Smooth muscle cell of the coronary artery (primary cell): Measurements from ENCODE around the gene PPP1R13L. TPM values are rescaled to one million over a fixed set of nuclear protein-coding genes. Genes with fewer than 3 reads are reported as not detected.

ENCODE experiments used
- total RNA-seq: library from RNA; depleted of rRNA; stranded (reverse); fragments of >200 nt; gene quantifications from 2 replicates; pipeline ENCODE4 v1.2.3, GENCODE V29; 2014; ENCODE audit warnings: low replicate concordance

The PPP1R13L gene, protein sequence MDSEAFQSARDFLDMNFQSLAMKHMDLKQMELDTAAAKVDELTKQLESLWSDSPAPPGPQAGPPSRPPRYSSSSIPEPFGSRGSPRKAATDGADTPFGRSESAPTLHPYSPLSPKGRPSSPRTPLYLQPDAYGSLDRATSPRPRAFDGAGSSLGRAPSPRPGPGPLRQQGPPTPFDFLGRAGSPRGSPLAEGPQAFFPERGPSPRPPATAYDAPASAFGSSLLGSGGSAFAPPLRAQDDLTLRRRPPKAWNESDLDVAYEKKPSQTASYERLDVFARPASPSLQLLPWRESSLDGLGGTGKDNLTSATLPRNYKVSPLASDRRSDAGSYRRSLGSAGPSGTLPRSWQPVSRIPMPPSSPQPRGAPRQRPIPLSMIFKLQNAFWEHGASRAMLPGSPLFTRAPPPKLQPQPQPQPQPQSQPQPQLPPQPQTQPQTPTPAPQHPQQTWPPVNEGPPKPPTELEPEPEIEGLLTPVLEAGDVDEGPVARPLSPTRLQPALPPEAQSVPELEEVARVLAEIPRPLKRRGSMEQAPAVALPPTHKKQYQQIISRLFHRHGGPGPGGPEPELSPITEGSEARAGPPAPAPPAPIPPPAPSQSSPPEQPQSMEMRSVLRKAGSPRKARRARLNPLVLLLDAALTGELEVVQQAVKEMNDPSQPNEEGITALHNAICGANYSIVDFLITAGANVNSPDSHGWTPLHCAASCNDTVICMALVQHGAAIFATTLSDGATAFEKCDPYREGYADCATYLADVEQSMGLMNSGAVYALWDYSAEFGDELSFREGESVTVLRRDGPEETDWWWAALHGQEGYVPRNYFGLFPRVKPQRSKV
- total RNA-seq, result 2.3 and 9.7 TPM in 2 replicates

DNA sequence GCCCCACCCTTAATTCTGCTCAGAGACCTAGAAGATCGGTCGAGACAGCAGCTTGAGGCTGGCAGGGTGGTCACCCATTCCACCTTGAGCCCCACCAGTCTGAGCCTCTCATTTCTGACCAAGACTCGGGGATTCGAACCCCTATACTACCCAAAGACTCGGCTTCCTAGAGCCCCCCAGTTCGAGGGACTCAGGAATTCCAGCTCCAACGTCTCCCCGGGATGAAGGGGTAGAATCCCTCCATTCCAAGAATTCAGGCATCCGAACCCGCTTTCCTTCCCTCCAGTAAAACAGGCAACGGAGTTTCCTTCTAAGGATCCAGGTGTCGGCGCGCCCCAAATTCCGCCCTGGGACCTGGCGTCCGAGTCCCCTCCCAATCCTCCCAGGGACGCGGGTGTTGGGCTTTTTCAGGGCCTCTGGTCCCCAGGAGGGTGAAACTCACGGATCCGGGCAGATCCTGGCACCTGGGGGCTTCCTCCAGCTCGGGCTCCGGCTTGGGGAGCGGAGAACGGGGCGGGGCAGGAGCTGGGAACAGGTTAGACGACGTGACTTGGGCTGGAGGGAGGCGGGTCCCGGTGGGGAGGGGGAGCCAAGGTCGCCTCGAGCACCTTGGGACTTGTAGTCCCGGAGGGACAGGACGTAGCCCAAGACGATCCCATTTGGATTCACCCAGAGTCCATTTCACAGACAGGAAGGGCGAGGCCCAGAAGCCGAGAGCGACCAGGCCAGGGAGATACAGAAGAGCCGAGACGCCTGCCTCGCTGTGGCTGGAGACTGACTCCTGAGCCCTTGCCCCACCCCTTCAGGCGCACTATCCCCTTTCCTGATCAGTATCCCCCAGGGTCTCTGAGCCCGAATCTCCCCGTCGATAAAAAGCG is at the start of gene PPP1R13L:
Gene PPP1R13L, minus strand, starts transcription at position 513 of the 878 bp plus-strand sequence. CDS start 6,751 bp downstream, outside the sequence.

DNA sequence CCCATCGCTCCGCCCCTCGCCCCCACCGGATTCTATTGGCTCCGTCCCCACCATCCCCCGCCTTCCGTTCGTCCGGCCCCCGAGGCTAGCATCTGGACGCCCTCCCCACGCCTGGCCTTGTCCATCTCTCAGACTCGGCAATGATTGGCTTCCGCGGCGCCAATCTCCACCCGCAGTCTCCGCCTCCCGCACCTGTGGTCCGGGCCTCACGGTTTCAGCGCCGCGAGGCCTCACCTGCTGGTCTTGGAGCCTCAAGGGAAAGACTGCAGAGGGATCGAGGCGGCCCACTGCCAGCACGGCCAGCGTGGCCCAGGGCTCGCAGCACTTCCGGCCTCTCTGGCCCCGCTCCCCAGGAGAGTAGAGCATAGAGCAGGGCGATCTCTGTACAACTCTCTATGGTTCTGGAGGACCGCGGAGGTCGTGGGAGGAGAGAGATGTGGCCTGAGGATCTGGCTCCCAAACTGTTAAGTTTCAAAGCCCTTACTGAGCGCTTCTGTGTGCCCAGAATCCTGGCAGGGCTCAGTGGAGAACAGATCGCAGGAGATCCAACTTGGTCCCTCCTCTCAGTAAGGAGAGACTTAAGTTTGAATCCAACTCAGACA is 18.8 kb upstream of the PPP1R13L start, which contains the start of gene ERCC1:
Gene ERCC1, minus strand, starts transcription at position 329 of the 602 bp plus-strand sequence. CDS start 543 bp downstream, outside the sequence.

GRCh38 chr19:45406226-45407090 is 1.6 kb upstream of the PPP1R13L start, which contains the start of gene POLR1G:
POLR1G (plus strand) TSS chr19:45406644; CDS start chr19:45406697, 53 bp downstream.

GRCh38 chr19:45370410-45371204 is 34.3 kb downstream of the PPP1R13L start, which contains the start of gene ERCC2:
ERCC2 (minus strand) TSS chr19:45370573; CDS start chr19:45370540, 33 bp downstream.

DNA sequence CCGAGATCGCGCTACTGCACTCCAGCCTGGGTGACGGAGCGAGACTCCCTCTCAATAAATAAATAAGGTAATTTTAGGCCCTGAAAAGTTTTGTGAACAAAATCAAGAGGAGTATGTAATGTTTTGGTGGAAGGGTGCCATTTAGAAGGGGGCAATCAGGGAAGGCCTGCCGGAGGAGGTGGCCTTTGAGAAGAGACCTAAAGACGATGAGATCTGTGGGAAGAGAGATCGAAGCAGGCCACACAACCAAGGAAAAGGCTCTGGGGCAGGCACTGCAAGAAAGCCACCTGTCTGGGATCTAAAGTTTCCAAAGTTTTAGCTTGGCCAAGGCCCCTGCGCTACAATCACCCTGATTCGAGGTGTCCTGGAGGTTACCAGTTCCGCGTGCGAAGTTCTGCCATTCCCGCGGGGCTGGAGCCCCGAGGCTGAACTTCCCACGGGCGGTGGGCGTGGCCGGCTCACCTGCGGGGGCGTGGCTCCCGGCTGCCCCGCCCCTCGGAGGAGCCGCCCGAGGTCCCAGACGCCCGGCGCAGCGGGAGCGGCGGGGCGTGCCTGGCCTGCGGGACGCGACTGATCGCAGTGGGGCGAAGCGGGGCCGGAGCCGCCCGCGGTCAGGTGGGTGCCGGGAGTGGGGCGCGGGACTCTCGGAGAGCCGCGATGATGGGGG is 64.5 kb downstream of the PPP1R13L start, which contains the start of gene KLC3:
Gene KLC3, plus strand, starts transcription at position 519 of the 667 bp plus-strand sequence. CDS start 4,792 bp downstream, outside the sequence.

Other genes with a start within 250 kb of the PPP1R13L start
- gene NKPD1, start 244.1 kb downstream of the PPP1R13L start, total RNA-seq, result 0.08 and 0.23 TPM in 2 replicates
- 11.7 and 18.0 TPM in 2 replicates for gene TRAPPC6A, start 226.8 kb downstream of the PPP1R13L start, total RNA-seq
- gene BLOC1S3, start 226.3 kb downstream of the PPP1R13L start, total RNA-seq, result 1.1 and 2.0 TPM in 2 replicates
- gene EXOC3L2, start 159.7 kb downstream of the PPP1R13L start, total RNA-seq, result under 0.01 TPM in 1 of 2 replicates, not detected in the other
- 9.1 and 12.3 TPM in 2 replicates for gene MARK4, start 153.8 kb downstream of the PPP1R13L start, total RNA-seq
- gene CKM, start 82.2 kb downstream of the PPP1R13L start, total RNA-seq, result not detected in 2 replicates
- gene KLC3, start 64.3 kb downstream of the PPP1R13L start, total RNA-seq, result 0.23 TPM in 1 of 2 replicates, not detected in the other
- 20.2 and 21.0 TPM in 2 replicates for gene ERCC2, start 34.5 kb downstream of the PPP1R13L start, total RNA-seq
- gene POLR1G, start 1.6 kb upstream of the PPP1R13L start, total RNA-seq, result 2.8 and 7.7 TPM in 2 replicates
- gene ERCC1, start 18.8 kb upstream of the PPP1R13L start, total RNA-seq, result 27.5 and 94.3 TPM in 2 replicates
- gene FOSB, start 62.9 kb upstream of the PPP1R13L start, total RNA-seq, result 0.94 and 6.2 TPM in 2 replicates
- 5.3 and 8.1 TPM in 2 replicates for gene RTN2, start 92.0 kb upstream of the PPP1R13L start, total RNA-seq
- gene PPM1N, start 93.4 kb upstream of the PPP1R13L start, total RNA-seq, result 0.35 and 2.6 TPM in 2 replicates
- gene VASP, start 102.4 kb upstream of the PPP1R13L start, total RNA-seq, result 11.2 and 81.0 TPM in 2 replicates
- gene OPA3, start 179.7 kb upstream of the PPP1R13L start, total RNA-seq, result 2.1 and 3.1 TPM in 2 replicates
- gene GPR4, start 197.1 kb upstream of the PPP1R13L start, total RNA-seq, result 0.23 TPM in 1 of 2 replicates, not detected in the other
- 33.4 and 64.9 TPM in 2 replicates for gene EML2, start 234.3 kb upstream of the PPP1R13L start, total RNA-seq